Activated CD4-positive, alpha-beta T cell treated with anti-CD3 and anti-CD28 coated beads for 36 hours (primary cell): ENCODE results near the gene SLC25A11. TPM values are rescaled to one million over a fixed set of nuclear protein-coding genes. Genes with fewer than 3 reads are reported as not detected.

Source experiments
- ATAC-seq: fragments of 200-7000 bp; cut with Tn5 transposase; one replicate; pipeline ENCODE4 v1.10.0; 2021; ENCODE audit warnings: mild to moderate bottlenecking, moderate library complexity
- CTCF ChIA-PET: fragments of 350-600 bp; sonication (Branson Sonifier 250); formaldehyde crosslinking; loops from one replicate; lab custom pipeline; 2021; ENCODE audit warnings: antibody characterized with exemption; lab: Charles Lee
- POLR2A ChIA-PET: fragments of 350-600 bp; sonication (Branson Sonifier 250); formaldehyde crosslinking; loops from one replicate; lab custom pipeline; 2021; ENCODE audit warnings: antibody characterized with exemption, inconsistent platforms; lab: Charles Lee
- DNase-seq: peaks from one replicate; pipeline ENCODE4 v3.0.0-alpha.2; 2020
- H3K27ac Mint-ChIP-seq: one replicate; pipeline ENCODE4 v1.8.0; 2021; ENCODE audit warnings: mixed read lengths
- H3K27me3 Mint-ChIP-seq: one replicate; pipeline ENCODE4 v1.8.0; 2021; ENCODE audit warnings: mixed read lengths
- H3K36me3 Mint-ChIP-seq: one replicate; pipeline ENCODE4 v1.8.0; 2021; ENCODE audit warnings: low read depth, mixed read lengths
- H3K4me1 Mint-ChIP-seq: one replicate; pipeline ENCODE4 v1.8.0; 2021; ENCODE audit warnings: mixed read lengths
- H3K4me3 Mint-ChIP-seq: one replicate; pipeline ENCODE4 v1.8.0; 2021; ENCODE audit warnings: mild to moderate bottlenecking, moderate library complexity, mixed read lengths
- H3K9me3 Mint-ChIP-seq: one replicate; pipeline ENCODE4 v1.8.0; 2021; ENCODE audit warnings: low read depth, mixed read lengths
- intact Hi-C, 2 experiments: fragments of 100-400 bp; cut with DNase I in 1 of 2; cut with micrococcal nuclease in 1 of 2; formaldehyde crosslinking; loops; one replicate each; pipeline versions ENCODE4 v1.14.2 to v1.15.1; 2022 to 2024; cut with DNase I, micrococcal nuclease
- total RNA-seq, 2 experiments: library from RNA; stranded (reverse); gene quantifications; one replicate each; pipeline ENCODE4 v1.2.3, GENCODE V29; 2021

Gene SLC25A11
- total RNA-seq, 2 experiments from 2014 or later = 74.2 to 77.9 TPM

DNA sequence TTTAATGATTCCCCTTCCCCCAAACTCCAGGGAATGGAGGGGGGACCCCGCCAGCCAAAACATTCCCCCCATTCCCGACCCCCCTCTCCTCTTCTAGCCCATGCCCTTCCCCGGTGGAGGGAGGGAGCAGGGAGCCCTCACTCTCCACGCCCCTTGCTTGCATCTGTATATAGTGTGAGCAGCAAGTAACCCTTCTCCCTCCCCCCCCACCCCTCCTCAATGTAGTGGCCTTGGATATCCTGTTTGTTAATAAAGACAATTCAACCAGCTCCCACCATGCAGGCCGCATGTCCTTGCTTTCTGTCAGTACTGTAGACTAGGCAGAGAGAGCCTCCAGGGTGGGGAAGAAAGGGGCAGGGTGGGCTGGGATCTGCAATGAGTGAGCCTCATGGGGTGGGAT is 42.1 kb downstream of the SLC25A11 start:
- Mint-ChIP-seq H3K27ac (no peak overlapping the region), H3K36me3 (peaks cover 13% of the 10 kb centered on the region), H3K4me1 (peaks cover 17% of the 10 kb centered on the region), H3K9me3 (no peaks in the 10 kb centered on the region), H3K27me3 (no peaks in the 10 kb centered on the region), H3K4me3 (peak overlapping the region; percentile 51)
- ATAC-seq (no peak), DNase-seq (no peak)
- CTCF ChIA-PET = no interaction called here
- POLR2A ChIA-PET = no interaction called here
- intact Hi-C loops = loop anchor here in 1 of 2 experiments (2.0 kb wide), 1 partner anchor 51 kb away; the partner anchor contains the start of gene PFN1

DNA sequence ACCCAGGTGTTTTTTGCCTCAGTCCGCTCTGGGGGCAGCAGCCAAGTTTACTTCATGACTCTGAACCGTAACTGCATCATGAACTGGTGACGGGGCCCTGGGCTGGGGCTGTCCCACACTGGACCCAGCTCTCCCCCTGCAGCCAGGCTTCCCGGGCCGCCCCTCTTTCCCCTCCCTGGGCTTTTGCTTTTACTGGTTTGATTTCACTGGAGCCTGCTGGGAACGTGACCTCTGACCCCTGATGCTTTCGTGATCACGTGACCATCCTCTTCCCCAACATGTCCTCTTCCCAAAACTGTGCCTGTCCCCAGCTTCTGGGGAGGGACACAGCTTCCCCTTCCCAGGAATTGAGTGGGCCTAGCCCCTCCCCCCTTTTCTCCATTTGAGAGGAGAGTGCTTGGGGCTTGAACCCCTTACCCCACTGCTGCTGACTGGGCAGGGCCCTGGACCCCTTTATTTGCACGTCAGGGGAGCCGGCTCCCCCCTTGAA is 42.6 kb downstream of the SLC25A11 start:
- CTCF ChIA-PET = interaction anchor here (0.6 kb wide), 1 partner anchor 15 kb away, joined by 3 read pairs; no protein-coding TSS in a partner anchor
- intact Hi-C loops = no loop called here
- peaks cover 11% of the 10 kb centered on the region for H3K4me1 Mint-ChIP-seq
- no peaks in the 10 kb centered on the region for H3K9me3 Mint-ChIP-seq
- H3K27ac Mint-ChIP-seq = no peak overlapping the region
- ATAC-seq (no peak), DNase-seq (no peak)
- no peak overlapping the region for H3K4me3 Mint-ChIP-seq
- H3K27me3 Mint-ChIP-seq = no peaks in the 10 kb centered on the region
- POLR2A ChIA-PET = no interaction called here
- peaks cover 15% of the 10 kb centered on the region for H3K36me3 Mint-ChIP-seq

DNA sequence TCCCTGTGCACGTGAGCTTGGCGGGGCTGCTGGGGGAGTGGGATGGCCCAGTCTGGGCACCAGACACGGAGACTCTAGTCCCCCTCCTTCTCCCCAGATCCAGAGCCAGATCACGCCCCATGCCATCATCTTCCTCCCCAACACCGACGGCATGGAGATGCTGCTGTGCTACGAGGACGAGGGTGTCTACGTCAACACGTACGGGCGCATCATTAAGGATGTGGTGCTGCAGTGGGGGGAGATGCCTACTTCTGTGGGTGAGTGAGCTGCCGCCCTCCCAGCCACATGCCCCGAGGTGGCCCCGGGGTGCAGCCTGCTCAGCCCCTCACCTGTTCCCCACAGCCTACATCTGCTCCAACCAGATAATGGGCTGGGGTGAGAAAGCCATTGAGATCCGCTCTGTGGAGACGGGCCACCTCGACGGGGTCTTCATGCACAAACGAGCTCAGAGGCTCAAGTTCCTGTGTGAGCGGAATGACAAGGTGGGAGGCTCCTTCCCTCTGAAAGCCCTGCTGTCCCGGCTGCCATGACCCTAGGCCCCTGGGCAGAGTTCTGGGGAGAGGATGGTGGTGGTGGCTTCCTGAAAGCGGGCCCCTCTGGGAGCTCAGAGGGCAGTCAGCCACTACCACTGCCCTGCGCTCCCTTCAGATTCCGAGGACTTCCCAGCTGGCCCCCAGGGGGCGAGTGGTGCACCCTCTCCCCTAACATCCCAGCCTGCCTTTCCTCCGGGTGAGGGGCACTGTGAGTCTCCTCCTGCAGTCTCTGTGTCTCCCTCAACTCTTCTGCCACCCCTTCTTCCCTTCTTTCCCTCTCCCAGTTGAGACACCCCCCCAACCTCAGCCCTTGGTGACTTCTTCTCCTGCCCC is 43.3 kb downstream of the SLC25A11 start:
- Mint-ChIP-seq H3K4me3 (no peak overlapping the region), H3K36me3 (peaks cover 17% of the 10 kb centered on the region), H3K27me3 (no peaks in the 10 kb centered on the region), H3K4me1 (peaks cover 9% of the 10 kb centered on the region), H3K27ac (no peak overlapping the region), H3K9me3 (no peaks in the 10 kb centered on the region)
- CTCF ChIA-PET = interaction anchor here (0.5 to 0.6 kb wide), 2 partner anchors 16 to 316 kb away, joined by 3 read pairs; no protein-coding TSS in a partner anchor
- POLR2A ChIA-PET = no interaction called here
- intact Hi-C loops = no loop called here
- DNase-seq (no peak), ATAC-seq (no peak)

DNA sequence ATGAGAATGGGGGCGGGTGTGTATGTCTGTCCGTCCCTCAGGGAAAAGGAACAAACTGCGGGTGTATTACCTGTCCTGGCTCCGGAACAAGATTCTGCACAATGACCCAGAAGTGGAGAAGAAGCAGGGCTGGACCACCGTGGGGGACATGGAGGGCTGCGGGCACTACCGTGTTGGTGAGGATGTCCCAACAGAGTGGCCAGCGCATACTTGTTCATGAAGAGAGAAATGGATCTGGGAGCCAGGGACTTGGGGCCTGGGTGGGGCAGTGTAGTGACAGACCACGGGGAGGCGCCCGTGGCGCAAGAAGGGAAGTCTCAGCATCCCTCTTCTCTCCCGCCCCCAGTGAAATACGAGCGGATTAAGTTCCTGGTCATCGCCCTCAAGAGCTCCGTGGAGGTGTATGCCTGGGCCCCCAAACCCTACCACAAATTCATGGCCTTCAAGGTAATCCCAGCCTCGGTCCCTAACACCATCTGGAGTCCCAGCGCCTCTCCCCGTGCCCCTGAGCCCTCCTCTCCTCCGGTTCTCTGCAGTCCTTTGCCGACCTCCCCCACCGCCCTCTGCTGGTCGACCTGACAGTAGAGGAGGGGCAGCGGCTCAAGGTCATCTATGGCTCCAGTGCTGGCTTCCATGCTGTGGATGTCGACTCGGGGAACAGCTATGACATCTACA is 44.1 kb downstream of the SLC25A11 start:
- ChIA-PET POLR2A (no interaction called here), CTCF (interaction anchor here (0.5 kb wide), 1 partner anchor 315 kb away, joined by 3 read pairs; no protein-coding TSS in a partner anchor)
- intact Hi-C loops = no loop called here
- DNase-seq = no peak
- no peak overlapping the region for H3K4me3 Mint-ChIP-seq
- H3K9me3 Mint-ChIP-seq = no peaks in the 10 kb centered on the region
- peaks cover 9% of the 10 kb centered on the region for H3K4me1 Mint-ChIP-seq
- H3K27ac Mint-ChIP-seq = no peak overlapping the region
- H3K36me3 Mint-ChIP-seq = peaks cover 23% of the 10 kb centered on the region
- no peaks in the 10 kb centered on the region for H3K27me3 Mint-ChIP-seq
- no peak for ATAC-seq

DNA sequence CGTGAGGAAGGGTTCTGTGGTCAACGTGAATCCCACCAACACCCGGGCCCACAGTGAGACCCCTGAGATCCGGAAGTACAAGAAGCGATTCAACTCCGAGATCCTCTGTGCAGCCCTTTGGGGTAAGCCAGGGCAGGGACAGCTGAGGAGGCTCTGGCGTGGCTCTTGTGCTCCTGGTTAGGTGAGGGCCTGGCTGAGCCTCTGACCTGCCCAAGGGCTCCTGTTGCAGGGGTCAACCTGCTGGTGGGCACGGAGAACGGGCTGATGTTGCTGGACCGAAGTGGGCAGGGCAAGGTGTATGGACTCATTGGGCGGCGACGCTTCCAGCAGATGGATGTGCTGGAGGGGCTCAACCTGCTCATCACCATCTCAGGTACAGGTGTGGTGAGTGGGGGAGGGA is 44.7 kb downstream of the SLC25A11 start:
- Mint-ChIP-seq H3K27ac (no peak overlapping the region), H3K27me3 (no peaks in the 10 kb centered on the region), H3K36me3 (peaks cover 25% of the 10 kb centered on the region), H3K4me3 (no peak overlapping the region), H3K4me1 (peaks cover 9% of the 10 kb centered on the region), H3K9me3 (no peaks in the 10 kb centered on the region)
- POLR2A ChIA-PET = no interaction called here
- DNase-seq = no peak
- intact Hi-C loops = no loop called here
- CTCF ChIA-PET = interaction anchor here (0.8 kb wide), 1 partner anchor 106 kb away, joined by 3 read pairs; the partner anchor contains the start of gene GLTPD2
- ATAC-seq = no peak

DNA sequence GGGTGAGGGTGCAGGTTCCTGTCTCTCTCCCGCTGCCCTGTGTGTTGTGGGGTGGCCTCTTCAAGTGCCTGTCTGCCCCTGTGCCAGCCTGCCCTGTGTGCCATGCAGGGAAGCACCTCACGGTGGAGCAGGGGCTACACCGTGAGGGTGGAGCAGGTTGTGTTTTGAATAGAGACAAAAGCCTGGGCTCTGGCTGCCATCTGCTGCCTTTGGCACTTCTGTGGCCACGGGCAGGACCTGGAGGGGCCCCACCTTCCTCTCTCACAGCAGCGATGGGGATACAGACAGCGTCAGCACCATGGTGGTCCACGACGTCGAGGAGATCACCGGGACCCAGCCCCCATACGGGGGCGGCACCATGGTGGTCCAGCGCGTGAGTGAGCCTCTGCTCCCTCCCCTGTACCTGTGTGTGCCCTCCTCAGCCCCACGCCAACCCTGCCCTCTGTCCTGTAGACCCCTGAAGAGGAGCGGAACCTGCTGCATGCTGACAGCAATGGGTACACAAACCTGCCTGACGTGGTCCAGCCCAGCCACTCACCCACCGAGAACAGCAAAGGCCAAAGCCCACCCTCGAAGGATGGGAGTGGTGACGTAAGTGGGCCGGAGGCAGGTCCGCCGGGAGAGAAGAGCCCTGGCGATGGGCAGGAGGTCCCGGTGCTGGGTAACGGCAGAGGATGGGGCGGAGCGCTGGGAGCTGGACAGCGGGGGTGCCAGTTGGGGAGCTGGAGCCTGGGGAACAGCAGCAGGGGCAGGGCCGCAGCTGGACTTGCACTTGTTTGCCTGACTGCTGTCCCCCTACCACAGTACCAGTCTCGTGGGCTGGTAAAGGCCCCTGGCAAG is 45.9 kb downstream of the SLC25A11 start:
- Mint-ChIP-seq H3K36me3 (peaks cover 30% of the 10 kb centered on the region), H3K27ac (no peak overlapping the region)
- POLR2A ChIA-PET = interaction anchor here (0.6 kb wide), 1 partner anchor 610 kb away, joined by 3 read pairs; no protein-coding TSS in a partner anchor

DNA sequence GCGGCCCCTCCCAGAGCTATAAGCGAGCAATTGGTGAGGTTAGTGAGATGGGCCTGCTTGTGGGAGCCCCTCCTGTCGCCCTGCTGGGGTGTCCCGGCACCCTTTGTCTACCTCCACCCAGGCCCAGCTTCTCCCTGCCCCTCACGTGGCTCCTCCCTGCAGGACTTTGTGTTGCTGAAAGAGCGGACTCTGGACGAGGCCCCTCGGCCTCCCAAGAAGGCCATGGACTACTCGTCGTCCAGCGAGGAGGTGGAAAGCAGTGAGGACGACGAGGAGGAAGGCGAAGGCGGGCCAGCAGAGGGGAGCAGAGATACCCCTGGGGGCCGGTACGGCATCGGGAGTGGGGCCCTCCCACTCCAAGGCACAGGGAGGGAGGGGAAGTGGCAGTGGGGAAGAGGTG is 46.6 kb downstream of the SLC25A11 start:
- Mint-ChIP-seq H3K36me3 (peaks cover 31% of the 10 kb centered on the region), H3K9me3 (no peaks in the 10 kb centered on the region), H3K4me3 (no peak overlapping the region), H3K27ac (no peak overlapping the region), H3K27me3 (no peaks in the 10 kb centered on the region), H3K4me1 (no peaks in the 10 kb centered on the region)
- ChIA-PET CTCF (no interaction called here), POLR2A (no interaction called here)
- intact Hi-C loops = no loop called here
- ATAC-seq = no peak
- no peak for DNase-seq

More for the DNA sequence above, 45.9 kb downstream of the SLC25A11 start:
- no peaks in the 10 kb centered on the region for H3K9me3 Mint-ChIP-seq
- peaks cover 3% of the 10 kb centered on the region for H3K4me1 Mint-ChIP-seq
- CTCF ChIA-PET = no interaction called here
- DNase-seq = no peak
- no peak overlapping the region for H3K4me3 Mint-ChIP-seq
- intact Hi-C loops = no loop called here
- no peaks in the 10 kb centered on the region for H3K27me3 Mint-ChIP-seq
- ATAC-seq = no peak

DNA sequence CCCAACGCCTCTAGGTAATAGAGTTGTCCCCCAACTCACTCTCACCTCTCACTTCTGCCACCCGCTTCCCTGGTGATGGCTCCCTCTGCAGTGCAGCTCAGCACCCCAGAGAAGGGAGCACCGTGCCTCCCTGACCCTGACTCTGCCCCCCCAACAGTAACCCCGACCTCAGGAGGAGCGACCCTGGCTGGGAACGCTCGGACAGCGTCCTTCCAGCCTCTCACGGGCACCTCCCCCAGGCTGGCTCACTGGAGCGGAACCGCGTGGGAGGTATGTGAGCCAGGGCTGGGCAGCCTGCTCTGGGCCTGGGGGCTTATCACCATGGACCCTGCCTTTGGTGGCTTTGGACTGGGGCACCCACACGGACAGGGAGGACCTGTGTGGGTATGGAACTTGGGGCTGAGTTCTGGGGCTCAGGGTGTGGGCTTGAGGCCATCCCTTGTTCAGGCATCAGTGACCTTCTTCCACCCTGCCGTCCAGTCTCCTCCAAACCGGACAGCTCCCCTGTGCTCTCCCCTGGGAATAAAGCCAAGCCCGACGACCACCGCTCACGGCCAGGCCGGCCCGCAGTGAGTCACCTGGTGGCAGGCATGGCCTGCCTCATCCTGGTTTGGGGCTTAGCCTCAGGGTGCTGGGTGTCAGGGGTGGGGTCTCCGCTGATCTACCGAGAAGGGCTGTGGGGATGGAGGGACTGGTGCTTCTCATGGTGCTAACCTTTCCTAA is 47.2 kb downstream of the SLC25A11 start:
- no peaks in the 10 kb centered on the region for H3K27me3 Mint-ChIP-seq
- ChIA-PET CTCF (no interaction called here), POLR2A (no interaction called here)
- intact Hi-C loops = no loop called here
- H3K36me3 Mint-ChIP-seq = peaks cover 33% of the 10 kb centered on the region
- no peak overlapping the region for H3K27ac Mint-ChIP-seq
- H3K4me1 Mint-ChIP-seq = no peaks in the 10 kb centered on the region
- H3K9me3 Mint-ChIP-seq = no peaks in the 10 kb centered on the region
- ATAC-seq (no peak), DNase-seq (no peak)
- no peak overlapping the region for H3K4me3 Mint-ChIP-seq

DNA sequence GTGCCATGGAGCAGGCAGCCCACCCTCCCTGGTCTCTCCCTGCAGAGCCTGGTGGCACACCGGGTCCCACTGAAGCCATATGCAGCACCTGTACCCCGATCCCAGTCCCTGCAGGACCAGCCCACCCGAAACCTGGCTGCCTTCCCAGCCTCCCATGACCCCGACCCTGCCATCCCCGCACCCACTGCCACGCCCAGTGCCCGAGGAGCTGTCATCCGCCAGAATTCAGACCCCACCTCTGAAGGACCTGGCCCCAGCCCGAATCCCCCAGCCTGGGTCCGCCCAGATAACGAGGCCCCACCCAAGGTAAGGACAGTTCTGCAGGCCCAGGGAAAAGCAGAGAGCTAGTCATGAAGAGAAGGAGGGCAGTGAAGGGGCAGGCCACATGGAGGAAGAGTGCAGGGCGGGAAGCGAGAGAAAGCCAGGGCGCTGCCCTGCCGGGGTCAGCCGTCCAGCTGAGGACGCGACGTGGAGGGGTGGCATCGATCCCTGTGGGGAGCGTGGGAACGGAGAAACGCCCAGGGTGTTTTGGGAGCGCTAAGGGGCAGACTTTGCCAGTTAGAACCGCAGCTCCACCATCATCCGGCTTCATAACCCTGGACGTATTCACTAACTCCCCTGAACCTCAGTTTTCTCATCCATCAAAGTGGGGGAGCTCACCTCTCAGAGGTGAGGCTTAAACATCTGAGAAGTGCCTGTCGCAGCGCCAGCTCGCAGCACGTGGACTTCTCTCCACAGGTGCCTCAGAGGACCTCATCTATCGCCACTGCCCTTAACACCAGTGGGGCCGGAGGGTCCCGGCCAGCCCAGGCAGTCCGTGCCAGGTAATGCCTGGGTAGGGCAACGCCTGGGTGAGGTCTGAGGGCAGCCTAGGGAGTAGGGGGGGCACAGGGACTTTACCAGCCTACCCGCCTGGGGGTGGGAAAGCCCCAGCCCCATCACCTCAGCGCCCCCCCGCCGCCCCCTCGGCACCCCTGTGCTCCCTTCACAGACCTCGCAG is 48.1 kb downstream of the SLC25A11 start:
- no peaks in the 10 kb centered on the region for H3K9me3 Mint-ChIP-seq
- intact Hi-C loops = no loop called here
- POLR2A ChIA-PET = no interaction called here
- peaks cover 28% of the 10 kb centered on the region for H3K36me3 Mint-ChIP-seq
- CTCF ChIA-PET = interaction anchor here (0.9 kb wide), 1 partner anchor 31 kb away, joined by 4 read pairs; no protein-coding TSS in a partner anchor
- H3K4me3 Mint-ChIP-seq = no peak overlapping the region
- ATAC-seq = no peak
- DNase-seq = no peak
- H3K4me1 Mint-ChIP-seq = no peaks in the 10 kb centered on the region
- H3K27ac Mint-ChIP-seq = no peak overlapping the region
- no peaks in the 10 kb centered on the region for H3K27me3 Mint-ChIP-seq
